Activated CD8-positive, alpha-beta memory T cell treated with anti-CD3 and anti-CD28 coated beads for 1 hour (primary cell): Measurements from ENCODE around the gene UCN2.
"Not testable (repeated sequence)": the region's sequence is repeated elsewhere in the genome, so short reads cannot be mapped to it uniquely, and the experiment has no call there.

ENCODE experiments used
- DNase-seq, 2 donors: peaks; one replicate each; pipeline ENCODE4 v3.0.0-alpha.2; 2020; ENCODE audit warnings: low read depth in 1 of 2; ENCODE audit errors: extremely low read depth in 1 of 2

The UCN2 gene

DNA sequence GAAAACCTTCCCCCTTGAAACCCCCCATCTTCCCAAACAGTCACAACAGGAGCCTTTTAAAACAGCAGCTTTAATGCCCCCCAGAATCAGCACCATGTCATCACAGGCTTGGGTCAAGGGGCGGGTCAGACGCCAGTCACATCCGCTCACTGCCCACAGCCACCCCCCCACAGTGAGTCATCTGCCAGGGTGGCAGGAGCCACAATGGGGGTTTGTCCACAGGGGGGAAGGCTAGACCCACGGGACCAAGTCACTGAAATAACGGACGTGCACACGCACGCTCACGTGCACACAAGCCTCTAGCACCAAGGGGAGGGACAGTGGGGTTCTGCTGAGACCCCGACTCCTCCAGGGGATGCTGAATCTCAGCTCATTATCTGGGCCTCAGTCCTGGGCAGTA, 441 bp upstream of the UCN2 start:
- peak in 1 of 2 donors; percentile 8 for DNase-seq

DNA sequence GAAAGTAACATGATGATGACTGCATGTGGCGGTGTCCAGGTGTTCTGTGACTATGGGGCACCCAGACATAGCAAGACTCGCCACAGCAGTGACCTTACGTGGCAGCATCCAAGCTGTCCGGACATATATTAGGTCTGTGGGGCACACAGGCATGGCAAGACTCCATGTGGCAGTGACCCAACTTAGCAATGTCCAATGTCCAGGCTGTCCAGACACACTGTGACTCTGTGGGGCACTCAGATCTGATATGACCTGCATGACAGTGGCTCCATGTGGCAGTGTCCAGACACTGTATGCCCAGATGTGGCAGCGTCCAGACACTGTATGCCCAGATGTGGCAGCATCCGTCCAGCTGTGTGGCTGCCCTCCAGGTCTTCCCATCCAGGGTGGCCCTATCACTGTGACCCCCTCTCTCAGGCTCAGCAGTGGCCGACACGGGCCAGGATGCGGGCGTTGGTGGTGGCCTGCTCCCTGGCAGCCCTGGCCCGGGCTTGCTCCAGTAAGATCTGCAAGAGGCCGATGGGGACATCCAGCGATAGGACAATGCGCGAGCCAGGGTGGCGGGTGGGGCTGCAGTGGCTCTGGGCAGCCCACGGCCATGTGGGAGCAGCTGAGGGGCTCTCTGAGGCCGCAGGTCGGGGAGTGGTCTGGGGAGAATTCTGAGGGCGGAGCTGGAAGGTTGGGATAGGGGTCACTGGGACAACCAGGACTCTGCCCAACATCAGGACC, 1.1 kb downstream of the UCN2 start:
- DNase-seq: no peak

DNA sequence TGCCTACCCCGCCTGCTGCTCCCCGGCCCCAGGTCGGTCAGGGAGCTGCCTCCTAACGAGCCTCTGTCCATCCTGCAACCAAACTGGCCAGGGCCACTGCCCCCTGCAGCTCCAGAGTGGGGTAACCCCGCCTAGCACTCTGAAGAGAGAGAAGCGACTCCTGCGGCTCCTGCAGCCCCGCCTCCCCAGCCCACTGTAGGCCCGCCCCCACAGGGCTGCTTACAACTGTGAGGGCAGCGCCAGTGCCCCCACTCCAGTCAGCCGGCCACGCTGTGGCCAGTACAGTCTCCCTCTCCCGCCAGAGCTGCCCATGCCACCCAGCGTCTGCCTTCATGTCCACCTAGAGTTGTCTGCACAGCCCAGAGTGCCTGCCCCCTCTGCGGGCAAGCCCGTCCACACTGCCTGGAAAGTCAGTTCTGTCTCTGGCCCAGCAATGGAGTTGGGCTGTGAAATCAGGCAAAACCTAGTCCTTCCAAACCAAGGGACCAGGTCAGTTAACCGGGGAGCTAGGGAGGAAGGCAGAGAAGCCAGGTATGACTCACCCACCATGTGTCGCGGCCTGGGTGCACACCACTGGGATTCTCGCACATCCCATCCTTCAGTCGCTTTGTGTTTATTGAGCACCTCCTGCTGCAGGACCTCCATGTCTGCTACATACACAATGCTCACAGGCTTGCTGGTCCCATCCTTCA, 2.4 kb downstream of the UCN2 start:
- no peak for DNase-seq

DNA sequence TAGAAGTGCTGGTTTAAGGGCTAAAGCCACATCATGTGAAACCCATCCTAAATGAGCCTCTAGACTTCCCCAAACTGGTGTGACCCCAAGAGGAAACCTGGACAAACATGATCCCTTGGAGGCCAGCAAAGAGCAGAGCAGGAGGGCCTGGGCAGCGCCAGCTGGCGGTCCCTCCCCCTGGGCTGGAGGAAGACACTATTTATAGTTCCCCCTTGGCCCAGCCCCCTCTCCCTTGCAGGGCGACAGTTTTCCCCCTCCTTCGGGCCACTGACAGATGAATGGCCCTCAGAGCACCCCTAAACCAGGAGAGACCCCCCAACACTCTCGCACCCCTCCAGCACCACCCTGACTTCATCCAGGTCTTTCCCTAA, 2.9 kb downstream of the UCN2 start:
- DNase-seq: no peak

DNA sequence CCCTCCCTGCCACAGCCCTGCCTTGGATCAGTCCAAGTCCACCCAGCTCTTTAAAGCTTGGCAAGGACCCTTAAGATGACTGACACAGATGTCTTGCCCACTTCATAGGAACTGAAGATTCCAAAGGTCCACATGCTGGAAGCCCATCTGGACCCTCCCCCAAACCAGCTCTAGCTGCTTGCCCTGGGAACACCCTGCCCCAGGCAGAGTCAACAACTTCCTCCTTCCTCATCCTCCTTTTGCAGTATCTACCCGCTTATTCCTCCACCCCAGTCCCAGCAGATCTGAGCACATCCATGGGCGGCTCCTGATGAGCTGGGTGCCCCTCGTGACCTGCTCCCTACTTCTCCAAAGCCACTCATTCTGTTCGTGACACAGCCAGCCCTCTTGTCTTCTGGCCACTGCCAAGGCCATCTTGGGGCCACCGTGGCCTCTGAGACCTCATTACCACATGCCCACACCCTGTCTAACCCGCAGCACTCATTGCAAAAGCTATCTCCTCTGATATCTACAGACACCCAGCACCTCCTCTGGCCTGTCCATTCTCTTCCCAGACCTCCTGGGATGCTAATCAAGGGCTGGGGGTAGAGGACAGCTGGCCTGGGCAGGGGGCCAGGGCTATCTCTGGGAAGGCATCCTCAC, 5.0 kb downstream of the UCN2 start:
- DNase-seq: no peak

DNA sequence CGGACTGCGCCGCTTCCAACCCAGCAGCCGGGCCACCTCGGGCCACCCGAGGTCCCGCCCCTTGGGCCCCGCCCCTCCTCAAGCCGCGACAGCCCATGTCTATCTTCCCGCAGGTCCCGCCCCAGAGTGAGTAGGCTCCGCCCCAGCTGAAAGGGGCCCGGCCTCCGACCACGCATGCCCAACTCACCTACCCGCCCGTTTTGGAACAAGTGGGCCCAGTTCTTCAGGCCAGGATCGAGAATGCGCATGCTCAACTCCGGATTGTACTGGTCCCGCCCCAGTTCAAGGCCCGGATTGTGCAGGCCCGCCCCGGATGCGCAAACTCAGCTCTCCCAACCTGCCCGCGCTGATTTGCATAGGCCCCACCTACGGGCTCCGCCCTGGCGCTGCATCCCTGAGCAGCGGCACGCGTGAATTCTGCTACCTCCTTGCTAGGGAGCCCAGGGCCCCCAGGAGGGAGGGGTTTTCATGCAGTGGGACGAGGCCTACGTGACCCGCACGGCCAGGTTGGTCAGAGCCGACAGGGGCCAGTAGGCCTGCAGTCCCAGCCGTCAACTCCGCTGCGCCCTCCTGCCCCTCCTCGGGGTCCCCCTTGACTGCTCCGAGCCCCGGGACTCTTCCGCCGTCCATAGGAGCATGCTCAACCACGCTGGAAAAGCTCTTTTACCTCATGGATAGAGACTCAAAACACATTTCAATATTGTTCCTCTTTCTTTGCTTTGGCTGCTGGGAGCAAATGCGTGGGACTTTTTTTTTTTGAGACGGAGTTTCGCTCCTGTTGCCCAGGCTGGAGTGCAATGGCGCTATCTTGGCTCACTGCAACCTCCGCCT, 6.6 kb downstream of the UCN2 start, which contains the start of gene PFKFB4:
Gene PFKFB4, minus strand, starts transcription at position 8 of the 831 bp plus-strand sequence. CDS start 26 bp downstream, outside the sequence.
- DNase-seq: peak; percentile 99

DNA sequence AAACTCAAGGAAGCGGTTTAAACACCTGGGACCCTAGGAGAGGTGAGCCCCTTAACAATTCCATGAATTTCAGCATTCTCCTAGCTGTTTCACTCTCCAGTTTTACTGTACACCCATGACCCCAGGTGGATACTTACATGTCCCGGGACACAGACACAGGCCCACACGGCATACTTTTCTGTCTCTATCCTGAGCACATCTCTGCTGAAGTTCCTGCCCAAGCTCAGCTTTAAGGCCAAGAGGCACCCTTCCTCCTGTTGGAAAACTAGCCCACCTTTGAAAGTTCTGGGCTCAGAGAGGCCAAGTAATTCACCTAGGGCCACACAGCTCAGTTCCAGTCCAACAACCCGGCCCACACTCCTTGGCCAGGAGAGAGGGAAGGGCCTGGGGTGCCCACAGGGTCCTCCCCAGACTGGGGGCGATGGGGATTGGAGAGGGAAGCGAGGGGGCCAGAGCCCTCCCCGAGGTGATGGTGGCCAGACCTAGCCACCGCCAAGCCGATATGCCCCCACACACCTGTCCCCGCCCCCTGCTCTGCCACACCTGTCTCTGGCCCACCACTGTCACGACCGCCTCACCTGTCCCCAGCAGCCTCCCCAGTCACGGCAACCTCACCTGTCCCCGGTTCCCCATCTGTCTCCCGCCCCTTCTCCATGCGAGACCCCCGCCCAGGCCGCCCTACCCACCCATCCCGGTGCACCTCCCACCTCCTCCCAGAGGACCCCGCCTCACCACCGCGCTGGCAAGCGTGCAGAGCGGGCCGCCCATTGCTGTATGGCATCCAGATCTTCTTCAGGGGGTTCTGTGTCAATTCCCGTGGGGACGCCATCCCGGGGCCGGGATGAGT, 7.4 kb downstream of the UCN2 start:
- DNase-seq: no peak

DNA sequence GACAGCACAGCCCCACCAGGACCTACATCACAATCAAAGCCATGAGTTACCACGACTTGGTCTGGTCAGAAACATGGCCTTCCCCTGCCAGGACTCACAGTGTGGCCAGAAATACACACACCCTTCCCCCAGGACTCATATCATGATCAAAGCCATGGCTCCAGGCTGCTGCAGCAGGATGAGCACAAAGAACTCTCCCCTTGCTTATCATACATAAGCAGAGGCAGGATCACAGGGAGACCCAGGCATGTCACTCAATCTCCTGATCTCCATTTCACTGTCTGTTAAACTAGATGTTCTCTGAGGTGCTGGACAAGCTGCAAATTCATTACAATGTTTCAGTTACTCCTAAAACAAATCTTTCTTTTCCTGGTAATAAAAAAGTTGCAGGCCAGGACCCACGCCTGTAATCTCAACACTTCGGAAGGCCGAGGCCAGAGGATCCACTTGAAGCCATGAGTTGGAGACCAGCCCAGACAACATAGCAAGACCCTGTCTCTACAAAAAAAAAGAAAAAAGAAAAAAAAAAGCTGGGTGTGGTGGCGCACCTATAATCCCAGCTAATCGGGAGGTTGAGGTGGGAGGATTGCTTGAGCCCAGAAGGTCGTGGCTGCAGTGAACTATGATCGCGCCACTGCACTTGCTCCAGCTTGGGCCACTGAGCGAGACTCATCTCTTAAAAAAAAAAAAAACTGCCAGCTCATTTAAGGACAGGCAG, 8.2 kb downstream of the UCN2 start:
- no peak for DNase-seq

DNA sequence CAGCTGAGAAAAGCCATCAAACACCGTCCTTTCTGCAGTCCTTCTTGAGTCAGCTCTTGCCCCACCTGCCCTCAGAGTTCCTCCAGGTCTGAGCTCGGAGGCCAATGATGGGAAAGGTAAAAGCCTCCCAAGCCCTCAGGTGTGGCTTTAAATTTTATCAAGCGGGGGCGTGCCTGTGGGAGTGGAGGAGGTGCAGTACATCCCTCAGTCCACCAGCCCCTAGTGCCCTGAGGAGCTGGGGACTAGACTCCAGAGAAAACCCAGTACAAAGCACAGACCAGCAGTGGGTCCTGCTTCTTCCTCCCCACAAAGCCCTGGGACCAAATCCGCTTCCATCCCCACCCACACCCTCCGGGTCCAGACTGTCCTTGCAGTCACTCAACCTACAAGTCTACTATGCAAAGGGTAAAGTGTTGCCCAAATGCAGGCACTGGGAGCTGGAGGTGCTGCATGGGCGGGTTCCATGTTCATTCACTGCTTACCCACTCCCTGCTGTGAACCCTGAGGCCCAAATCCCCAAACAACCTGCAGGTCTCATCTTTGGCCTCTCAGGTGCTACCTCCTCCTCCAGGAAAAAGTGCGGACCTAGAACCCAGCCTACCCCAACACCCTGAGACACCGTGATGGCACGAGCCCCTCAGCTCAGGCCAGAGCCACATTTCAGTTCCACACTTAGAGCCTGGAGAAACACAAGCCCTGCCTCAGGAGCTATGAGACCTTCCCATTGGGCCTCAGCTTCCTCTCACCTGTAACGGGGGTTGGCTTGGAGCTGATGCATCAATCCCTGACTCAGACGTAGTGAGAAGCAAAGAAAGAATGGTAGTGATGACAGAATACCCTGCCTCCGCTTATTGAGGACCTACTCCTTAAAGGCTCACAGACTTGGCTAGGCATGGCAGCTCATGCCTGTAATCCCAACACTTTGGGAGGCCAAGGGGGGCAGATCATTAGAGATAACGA, 9.4 kb downstream of the UCN2 start:
- DNase-seq: no peak

DNA sequence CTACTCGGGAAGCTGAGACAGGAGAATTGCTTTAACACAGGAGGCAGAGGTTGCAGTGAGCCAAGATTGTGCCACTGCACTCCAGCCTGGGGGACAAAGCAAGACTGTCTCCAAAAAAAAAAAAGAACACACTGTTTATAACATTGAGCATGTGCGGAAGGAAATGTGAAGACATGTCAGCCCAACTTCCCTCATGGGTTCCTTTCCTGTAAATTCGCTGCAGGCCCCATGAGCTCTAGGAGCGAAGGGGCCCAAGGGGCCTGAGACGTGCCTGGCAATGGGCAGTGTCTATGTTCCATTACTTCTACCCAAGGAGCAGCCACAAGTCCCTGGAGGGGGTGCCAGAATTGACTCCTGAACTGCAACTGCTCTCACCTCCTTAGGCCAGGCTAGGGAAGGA, 10.2 kb downstream of the UCN2 start:
- DNase-seq: no peak

DNA sequence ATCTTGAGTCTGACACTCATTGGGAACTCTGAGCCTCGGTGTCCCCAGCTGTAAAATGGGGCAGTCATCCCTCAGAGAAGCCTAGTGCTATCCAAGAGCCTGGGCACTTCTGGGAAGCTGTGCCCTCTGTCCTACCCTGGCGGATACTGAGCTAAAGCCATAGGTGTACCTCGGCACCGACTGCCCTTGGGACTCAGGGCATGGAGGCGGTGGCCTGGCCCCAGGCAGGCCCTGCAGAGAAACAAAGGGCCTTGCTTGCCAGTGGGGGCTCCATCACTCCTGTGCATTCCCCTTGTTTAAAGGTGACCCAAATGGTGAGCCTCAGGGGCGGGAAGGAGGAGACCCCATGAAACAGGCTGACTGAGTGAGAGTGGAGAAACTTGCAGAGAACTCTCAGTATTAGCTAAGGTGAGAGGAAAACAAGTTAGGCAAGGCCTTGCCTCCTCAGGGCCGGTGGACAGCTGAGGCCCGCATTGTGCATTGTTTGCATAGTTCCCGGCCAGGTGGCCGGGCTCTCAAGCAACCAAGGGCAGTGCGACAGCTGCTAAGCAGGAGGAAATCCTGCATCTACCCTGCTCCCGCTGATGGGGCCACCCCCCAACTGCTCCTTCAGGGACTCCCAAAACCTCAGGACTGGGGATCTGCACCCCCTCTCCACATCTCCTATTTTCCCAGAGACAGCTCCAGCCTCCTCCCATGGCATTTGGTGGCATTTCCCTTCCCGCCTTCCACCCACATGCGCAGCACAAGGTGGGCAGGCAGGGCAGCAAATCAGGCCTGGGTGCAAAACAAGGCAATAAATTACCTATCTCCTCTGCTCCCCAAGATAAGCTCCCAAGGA, 11.2 kb downstream of the UCN2 start:
- no peak for DNase-seq

DNA sequence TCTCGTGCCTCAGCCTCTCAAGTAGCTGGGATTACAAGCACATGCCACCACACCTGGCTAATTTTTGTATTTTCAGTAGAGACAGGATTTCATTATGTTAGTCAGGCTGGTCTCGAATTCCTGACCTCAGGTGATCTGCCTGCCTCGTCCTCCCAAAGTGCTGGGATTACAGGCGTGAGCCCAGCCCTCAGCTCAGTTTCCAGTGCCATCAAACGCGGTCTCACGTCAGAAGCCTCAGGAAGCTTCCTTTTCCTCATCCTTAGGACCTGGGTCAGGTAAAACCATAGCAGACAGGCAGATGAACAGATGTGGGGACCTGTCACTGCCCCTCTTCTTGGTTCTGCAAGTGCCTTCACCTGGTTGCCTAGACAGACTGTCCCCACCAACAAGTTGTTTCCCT, 11.9 kb downstream of the UCN2 start:
- DNase-seq: not testable (repeated sequence)

DNA sequence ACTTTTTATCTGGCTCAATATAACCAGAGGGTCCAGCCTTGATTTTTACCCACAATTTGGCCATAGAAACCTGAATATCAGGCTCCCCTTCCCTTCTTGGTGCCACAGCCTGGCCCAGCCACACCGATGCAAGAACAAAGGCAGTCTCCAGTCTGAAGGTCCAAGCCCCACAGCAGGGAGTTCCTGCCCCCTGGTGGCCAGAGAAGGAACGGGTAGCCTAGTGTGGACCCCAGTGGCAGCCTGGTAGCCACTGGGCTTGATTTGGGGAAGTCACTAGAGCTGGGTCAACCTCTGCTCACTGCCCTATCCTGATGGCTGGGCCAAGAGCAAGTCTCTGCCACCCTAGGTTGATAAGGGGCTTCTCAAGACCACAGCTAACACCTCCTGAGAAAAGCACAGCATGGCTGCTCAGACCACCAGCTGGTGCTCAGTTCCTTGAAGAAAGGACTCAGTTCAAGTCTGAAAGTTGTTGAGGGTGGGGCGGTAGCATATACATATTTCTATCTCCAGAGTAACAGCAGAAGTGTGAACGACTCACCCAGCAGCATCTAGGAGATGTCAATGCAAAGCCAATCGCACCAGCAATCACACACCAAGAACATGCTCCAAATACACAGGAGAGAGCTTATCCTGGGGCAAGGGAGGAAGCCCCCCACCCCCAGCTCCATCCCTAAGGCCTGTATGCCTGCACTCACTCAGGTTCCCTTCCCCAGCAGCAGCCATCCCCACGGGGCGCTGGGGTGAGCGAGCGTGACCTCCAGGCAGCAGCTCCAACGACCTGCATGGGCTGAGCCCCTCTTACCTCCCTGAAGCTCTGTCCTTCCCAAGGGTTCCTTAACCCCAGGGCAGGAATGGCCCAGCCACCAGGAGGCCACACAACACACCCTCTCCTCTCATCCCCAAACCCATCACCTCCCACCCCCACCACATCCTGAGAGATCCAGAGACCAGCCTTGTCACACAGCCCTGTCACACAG, 14.6 kb downstream of the UCN2 start:
- peak; percentile 58 to 77 for DNase-seq

DNA sequence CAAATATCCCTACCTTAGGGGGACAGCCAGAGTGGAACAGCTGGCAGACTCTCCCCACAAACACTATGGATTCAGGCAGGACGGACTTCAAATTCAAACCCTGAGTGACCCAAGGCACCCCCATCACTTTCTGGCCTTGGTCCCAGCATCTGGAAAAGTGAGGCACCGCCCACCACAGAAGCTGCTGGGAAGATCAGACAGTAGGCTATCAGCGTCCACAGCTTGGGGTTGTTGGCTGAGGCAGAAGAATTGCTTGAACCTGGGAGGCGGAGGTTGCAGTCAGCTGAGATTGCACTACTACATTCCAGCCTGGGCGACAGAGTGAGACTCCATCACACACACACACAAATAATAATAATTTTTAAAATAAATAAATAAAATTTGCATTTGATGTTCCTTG, 15.5 kb downstream of the UCN2 start:
- DNase-seq: no peak

DNA sequence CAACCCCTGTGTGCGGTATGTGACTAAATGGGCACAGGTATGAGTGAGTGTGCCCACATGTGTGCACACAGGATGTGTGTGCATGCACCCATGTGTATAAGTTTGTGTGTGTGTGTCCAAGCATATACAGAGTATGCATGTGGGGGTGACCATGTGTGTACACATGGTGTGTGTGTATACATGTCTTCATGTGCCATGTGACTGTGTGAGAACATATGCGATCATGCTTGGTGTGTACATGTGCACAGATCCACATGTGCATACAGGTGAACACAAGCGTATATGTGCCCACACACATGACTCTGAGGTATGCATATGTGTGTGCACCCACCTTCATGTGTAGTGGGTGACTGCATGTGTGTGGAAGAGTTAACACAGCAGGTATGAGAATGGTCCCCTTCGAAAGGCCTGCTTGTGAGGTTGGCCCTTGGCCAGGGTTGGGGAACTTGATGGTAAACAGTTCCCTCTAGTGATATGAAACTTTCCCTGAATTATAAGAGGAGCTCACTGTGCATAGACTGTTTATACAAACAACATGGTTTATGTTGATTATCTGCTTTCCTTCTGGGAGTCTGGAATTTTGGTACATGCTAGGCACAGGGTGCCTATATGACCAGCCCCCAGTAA, 17.3 kb downstream of the UCN2 start:
- DNase-seq: no peak

DNA sequence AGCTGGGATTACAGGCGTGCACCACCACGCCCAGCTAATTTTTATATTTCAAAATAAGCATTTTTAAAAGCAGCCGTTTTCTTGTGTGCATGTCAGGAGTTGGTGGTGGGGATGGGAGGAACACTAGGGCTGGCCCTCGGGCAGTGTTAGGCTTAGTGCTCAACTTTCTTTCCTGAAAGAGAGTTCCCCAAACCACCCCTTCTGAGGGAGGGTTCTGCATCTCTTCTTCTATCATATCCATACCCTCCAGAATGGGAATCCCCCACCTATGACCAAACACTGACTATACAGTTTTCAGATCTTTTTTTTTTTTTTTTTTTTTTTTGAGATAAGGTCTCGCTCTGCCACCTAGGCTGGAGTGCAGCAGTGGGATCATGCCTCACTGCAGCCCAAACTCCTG, 19.4 kb downstream of the UCN2 start:
- no peak for DNase-seq
